Measurements from ENCODE around the gene GOSR2. TPM values are rescaled to one million over a fixed set of nuclear protein-coding genes. Genes with fewer than 3 reads are reported as not detected.
A peak's percentile ranks its signal among the peaks of the same experiment; 100 is the strongest.

The GOSR2 gene
- total and polyA plus RNA-seq, 2 of the 8 experiments (the other 6 are each of a cell fraction or from before 2014, with no cell fraction given): 28.2 to 36.2 TPM

DNA sequence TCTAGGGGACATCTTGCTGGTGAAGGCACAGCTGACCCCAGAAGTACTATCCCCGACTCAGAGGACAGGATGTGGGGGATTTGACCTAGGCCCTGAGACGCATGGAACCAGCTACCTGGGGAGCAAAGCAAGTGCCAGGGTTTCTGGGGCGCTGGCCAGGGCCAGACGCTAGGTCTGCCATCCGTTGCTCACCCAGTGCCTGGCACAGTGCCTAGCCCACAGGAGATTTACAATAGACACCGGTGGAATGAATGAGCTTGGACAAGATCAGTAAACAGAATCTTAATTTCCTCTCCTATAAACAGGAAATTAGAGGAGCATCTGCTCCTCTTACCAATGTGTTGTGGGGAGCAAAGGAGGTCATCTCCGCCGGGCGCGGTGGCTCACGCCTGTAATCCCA, 51.1 kb downstream of the GOSR2 start:
- H3K79me1 ChIP-seq (ENCODE audit: low read depth, low read length): no peaks in the 10 kb centered on the region
- no peak overlapping the region for H2BK120ac ChIP-seq (replicated peaks; ENCODE audit: low read depth, low read length)
- H3K23me2 ChIP-seq (ENCODE audit: low read depth, low read length): peaks cover 14% of the 10 kb centered on the region
- peaks cover 8 to 14% (median 12%) of the 10 kb centered on the region in 4 experiments for H3K4me1 ChIP-seq (replicated peaks in 1 of 4; ENCODE audit: control insufficient read depth in 3 of 4, insufficient read depth in 4 of 4, low read length in 3 of 4)
- H4K91ac ChIP-seq (replicated peaks; ENCODE audit: insufficient read length, low read length): no peak overlapping the region
- no peak for DNase-seq (ENCODE audit: low read depth in 1 of 2, low spot score in 2 of 2)
- no peak overlapping the region for H3K9ac ChIP-seq (replicated peaks in 1 of 4; ENCODE audit: extremely low read depth in 1 of 4, low read depth in 3 of 4, low read length in 3 of 4)
- no peak overlapping the region for H2AFZ ChIP-seq (ENCODE audit: low read length)
- H3K36me3 ChIP-seq (ENCODE audit: control insufficient read depth in 2 of 4, insufficient read depth in 4 of 4, low read length in 3 of 4): no peaks in the 10 kb centered on the region
- WGBS, 2 experiments (ENCODE audit: extremely low coverage in 1 of 2, insufficient coverage in 1 of 2, insufficient read length in 1 of 2, insufficient replicate concordance in 2 of 2, low coverage in 1 of 2, low lambda C conversion rate in 2 of 2, missing lambda C conversion rate in 1 of 2): 84% methylated on average over 11 of the region's 11 CpGs; no CpG with 5 or more reads in 1 of the 2 experiments
- no peak overlapping the region for H2BK12ac ChIP-seq (ENCODE audit: low read depth, low read length)
- H4K20me1 ChIP-seq (replicated peaks in 1 of 2; ENCODE audit: control insufficient read depth in 1 of 2, insufficient read depth in 2 of 2, low read length in 2 of 2): no peaks in the 10 kb centered on the region
- CTCF ChIA-PET (ENCODE audit: partially characterized antibody): interaction anchor here (1.4 to 5.2 kb wide), 2 partner anchors 10 to 31 kb away, joined by 6 to 51 read pairs; no protein-coding TSS in a partner anchor
- H3K18ac ChIP-seq (ENCODE audit: extremely low read depth, low read length): no peak overlapping the region
- no peak overlapping the region for H2AK5ac ChIP-seq (ENCODE audit: low read depth, low read length)
- H3K4me2 ChIP-seq (ENCODE audit: insufficient read depth in 1 of 2, low read depth in 2 of 2, low read length in 2 of 2): no peak overlapping the region
- no peaks in the 10 kb centered on the region for H3K79me2 ChIP-seq (ENCODE audit: control insufficient read depth in 1 of 2, insufficient read depth in 2 of 2, low read length in 2 of 2)
- no peak for FAIRE-seq
- no peak overlapping the region for H3K4me3 ChIP-seq (ENCODE audit: extremely low read depth in 1 of 4, insufficient read depth in 2 of 4, low read depth in 3 of 4, low read length in 4 of 4)
- no peak overlapping the region for H2BK20ac ChIP-seq (ENCODE audit: low read length)
- no peak overlapping the region for H3K27ac ChIP-seq (ENCODE audit: low read depth, low read length)
- H3K23ac ChIP-seq (ENCODE audit: insufficient read length): no peak overlapping the region
- POLR2A ChIA-PET (ENCODE audit: partially characterized antibody): interaction anchor here (1.5 kb wide), 1 partner anchor 28 kb away, joined by 3 read pairs; no protein-coding TSS in a partner anchor
- H2BK15ac ChIP-seq (ENCODE audit: low read length): no peak overlapping the region
- H3K56ac ChIP-seq (replicated peaks; ENCODE audit: insufficient read length, low read depth, low read length): no peak overlapping the region
- peaks cover 8 to 16% (median 15%) of the 10 kb centered on the region in 4 experiments; a peak in 6 of 7 replicates for H3K27me3 ChIP-seq (replicated peaks in 1 of 4; ENCODE audit: control insufficient read depth in 3 of 4, extremely low read depth in 1 of 4, insufficient read depth in 3 of 4, low read length in 3 of 4)
- no peak overlapping the region for H3K4ac ChIP-seq (replicated peaks; ENCODE audit: insufficient read length, low read depth, low read length)
- 0 out of 2 replicates have a peak overlapping the region, but pooled peaks have one; percentile 53 for H4K8ac ChIP-seq (ENCODE audit: extremely low read depth, insufficient read depth, low read length)
- H2BK5ac ChIP-seq (ENCODE audit: low read depth, low read length): no peak overlapping the region
- H3K9me3 ChIP-seq (ENCODE audit: insufficient read depth in 2 of 2, low read depth in 1 of 2, low read length in 1 of 2): no peaks in the 10 kb centered on the region
- H3K14ac ChIP-seq (ENCODE audit: insufficient read length): no peak overlapping the region
- H4K5ac ChIP-seq (ENCODE audit: insufficient read length, low read depth, low read length): no peak overlapping the region
- TF ChIP-seq, protein P1, sequence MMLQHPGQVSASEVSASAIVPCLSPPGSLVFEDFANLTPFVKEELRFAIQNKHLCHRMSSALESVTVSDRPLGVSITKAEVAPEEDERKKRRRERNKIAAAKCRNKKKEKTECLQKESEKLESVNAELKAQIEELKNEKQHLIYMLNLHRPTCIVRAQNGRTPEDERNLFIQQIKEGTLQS (IDR thresholded peaks at IDR 0.05; ENCODE audit: insufficient read depth, low read depth, low read length): no peak
- TF ChIP-seq NRF1 (IDR thresholded peaks at IDR 0.05; ENCODE audit: low read depth, low read length): no peak
- no peak for TF ChIP-seq ASH2L (IDR thresholded peaks at IDR 0.05; ENCODE audit: low read length)
- no peak for TF ChIP-seq RNF2 (IDR thresholded peaks at IDR 0.05; ENCODE audit: borderline replicate concordance, low read depth, low read length, missing control alignments, poor library complexity, severe bottlenecking)
- TF ChIP-seq TCF12 (IDR thresholded peaks at IDR 0.05; ENCODE audit: low read depth, low read length): no peak
- TF ChIP-seq YY1 (IDR thresholded peaks at IDR 0.05; ENCODE audit: low read depth, low read length): no peak
- TF ChIP-seq RXRA (IDR thresholded peaks at IDR 0.05; ENCODE audit: insufficient read depth, low read depth, low read length): no peak
- TF ChIP-seq MAFK (IDR thresholded peaks at IDR 0.05; ENCODE audit: low read depth, low read length): no peak
- TF ChIP-seq RBBP5 (IDR thresholded peaks at IDR 0.05; ENCODE audit: borderline replicate concordance, low read depth, low read length): no peak
- TF ChIP-seq RFX5 (IDR thresholded peaks at IDR 0.05; ENCODE audit: borderline replicate concordance, low read depth, low read length): no peak
- TF ChIP-seq TEAD4 (IDR thresholded peaks at IDR 0.05; ENCODE audit: low read depth, low read length): no peak
- TF ChIP-seq SP1 (IDR thresholded peaks at IDR 0.05; ENCODE audit: low read depth, low read length): no peak
- no peak for TF ChIP-seq RAD21 (IDR thresholded peaks at IDR 0.05 in 1 of 2, conservative IDR thresholded peaks at IDR 0.05 in 1 of 2; ENCODE audit: low read depth in 2 of 2, low read length in 2 of 2)
